Spleen (tissue), 11 donors: ENCODE results near the gene GNG7. TPM values are rescaled to one million over a fixed set of nuclear protein-coding genes. Genes with fewer than 3 reads are reported as not detected.

Experiments used
- DNase-seq: peaks from one replicate; pipeline ENCODE4 v3.0.0-alpha.2; 2020
- H3K27ac ChIP-seq, 8 donors: fragments of 200-600 bp; sonication (generic) in 7 of 8; 1 replicate in 4 of 8; 2 replicates in 4 of 8; pipeline versions ENCODE4 v1.5.0 to v1.8.0; 2016 to 2021; ENCODE audit warnings: inconsistent platforms in 4 of 8, mild to moderate bottlenecking in 4 of 8, moderate library complexity in 1 of 8
- H3K27me3 ChIP-seq, 7 donors: fragments of 200-600 bp; sonication (generic) in 6 of 7; replicated peaks in 1 of 7; 1 replicate in 4 of 7; 2 replicates in 3 of 7; pipeline versions ENCODE4 v1.5.0 to v1.8.0; 2016 to 2021; ENCODE audit warnings: inconsistent platforms in 3 of 7, mild to moderate bottlenecking in 1 of 7
- H3K36me3 ChIP-seq, 6 donors: fragments of 200-600 bp; sonication (generic) in 5 of 6; 1 replicate in 4 of 6; 2 replicates in 2 of 6; pipeline versions ENCODE4 v1.5.0 to v1.8.0; 2016 to 2021; ENCODE audit warnings: inconsistent platforms in 2 of 6
- H3K4me1 ChIP-seq, 6 donors: fragments of 200-600 bp; sonication (generic) in 5 of 6; 1 replicate in 3 of 6; 2 replicates in 3 of 6; pipeline versions ENCODE4 v1.5.0 to v1.8.0; 2016 to 2021; ENCODE audit warnings: inconsistent platforms in 3 of 6
- H3K4me3 ChIP-seq, 8 donors: fragments of 200-600 bp; sonication (generic) in 7 of 8; 1 replicate in 4 of 8; 2 replicates in 4 of 8; pipeline versions ENCODE4 v1.5.0 to v1.8.0; 2016 to 2021; ENCODE audit warnings: inconsistent platforms in 4 of 8, mild to moderate bottlenecking in 4 of 8, moderate library complexity in 2 of 8
- H3K9me3 ChIP-seq, 8 donors: fragments of 200-600 bp; sonication (generic) in 7 of 8; 1 replicate in 4 of 8; 2 replicates in 4 of 8; pipeline versions ENCODE4 v1.5.0 to v1.8.0; 2016 to 2021; ENCODE audit warnings: inconsistent platforms in 4 of 8
- POLR2A ChIP-seq, 3 donors: fragments of 450-650 bp; IDR thresholded peaks; one replicate each; pipeline ENCODE4 v1.5.1; 2017; ENCODE audit warnings: antibody characterized with exemption in 3 of 3, mild to moderate bottlenecking in 1 of 3
- POLR2AphosphoS5 ChIP-seq, 3 donors: sonication (generic); formaldehyde crosslinking; IDR thresholded peaks; one replicate each; pipeline ENCODE4 v1.5.1; 2017; ENCODE audit warnings: antibody characterized with exemption in 3 of 3
- WGBS, 5 donors: extraction: QIAGEN DNeasy Blood & Tissue Kit in 3 of 5; methylation state at CpG; one replicate each; pipeline versions ENCODE4 v1.1.5 to v1.1.7; 2013 to 2018; 5-methylcytosine and 5-hydroxymethylcytosine counted together
- intact Hi-C: fragments of 100-400 bp; cut with DNase I; formaldehyde crosslinking; loops from one replicate; pipeline ENCODE4 v1.15.0; 2023; ENCODE audit warnings: low total_unique reads
- polyA plus RNA-seq, 3 donors: library from polyadenylated mRNA; stranded (reverse); fragments of 200-250 nt; gene quantifications; one replicate each; pipeline ENCODE4 v1.2.1, GENCODE V29; 2013
- total RNA-seq, 7 donors: library from RNA; depleted of rRNA in 3 of 7; stranded (reverse); fragments of >200 nt in 3 of 7; fragmentation: NEBNext Ultra II Directional in 4 of 7; extraction: Animal tissue kit (Norgen Biotek cat#: 25700) in 4 of 7; gene quantifications; one replicate each; pipeline versions ENCODE4 v1.1.0 to v1.2.1, GENCODE V29; 2016 to 2021
- TF ChIP-seq, protein P1 (sequence below), 11 experiments: fragments of 200-600 bp in 7 of 11; fragments of 450-650 bp in 4 of 11; sonication (generic) in 4 of 11; IDR thresholded peaks in 8 of 11; conservative IDR thresholded peaks in 3 of 11; 1 replicate in 7 of 11; 2 replicates in 4 of 11; pipeline versions ENCODE4 v1.4.0 to v1.8.0; 2016 to 2021; ENCODE audit warnings: antibody characterized with exemption in 11 of 11, inconsistent platforms in 4 of 11, mild to moderate bottlenecking in 1 of 11
- donor health status: healthy with polysubstance abuse.
- donor health status: DM: no; HTN: no; CAD: no; lungs with moderate emphysema.
- donor health status: DM: no; HTN: no; CAD: no.
- donor health status: Bipolar disorder and iron deficiency.
- donor health status: healthy.
- donor health status: DM: no; HTN: no; CAD: no.
- donor health status: DM: yes; HTN: yes; CAD: no.

Gene GNG7
- total and polyA plus RNA-seq, 10 donors = 17.2 to 34.6 (median 18.9) TPM

DNA sequence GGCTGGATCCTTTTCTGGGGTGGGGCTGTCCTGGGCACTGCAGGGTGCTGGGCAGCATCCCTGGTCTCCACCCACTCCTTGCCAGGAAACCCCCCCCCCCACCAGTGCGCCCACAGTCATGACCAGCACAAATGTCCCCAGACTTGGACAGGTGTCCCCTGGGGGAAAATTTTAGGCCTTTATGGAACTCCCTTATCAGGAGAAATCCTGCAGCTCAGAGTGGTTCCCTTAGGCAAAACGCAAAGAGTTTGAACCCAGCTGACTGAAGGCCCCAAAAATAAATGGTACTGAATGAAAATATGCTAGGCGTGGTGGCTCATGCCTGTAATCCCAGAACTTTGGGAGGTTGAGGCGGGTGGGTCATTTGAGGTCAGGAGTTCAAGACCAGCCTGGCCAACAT is 174.8 kb downstream of the GNG7 start:
- intact Hi-C loops = no loop called here
- TF ChIP-seq POLR2AphosphoS5 (IDR thresholded peaks at IDR 0.05) = no peak
- TF ChIP-seq, protein P1, sequence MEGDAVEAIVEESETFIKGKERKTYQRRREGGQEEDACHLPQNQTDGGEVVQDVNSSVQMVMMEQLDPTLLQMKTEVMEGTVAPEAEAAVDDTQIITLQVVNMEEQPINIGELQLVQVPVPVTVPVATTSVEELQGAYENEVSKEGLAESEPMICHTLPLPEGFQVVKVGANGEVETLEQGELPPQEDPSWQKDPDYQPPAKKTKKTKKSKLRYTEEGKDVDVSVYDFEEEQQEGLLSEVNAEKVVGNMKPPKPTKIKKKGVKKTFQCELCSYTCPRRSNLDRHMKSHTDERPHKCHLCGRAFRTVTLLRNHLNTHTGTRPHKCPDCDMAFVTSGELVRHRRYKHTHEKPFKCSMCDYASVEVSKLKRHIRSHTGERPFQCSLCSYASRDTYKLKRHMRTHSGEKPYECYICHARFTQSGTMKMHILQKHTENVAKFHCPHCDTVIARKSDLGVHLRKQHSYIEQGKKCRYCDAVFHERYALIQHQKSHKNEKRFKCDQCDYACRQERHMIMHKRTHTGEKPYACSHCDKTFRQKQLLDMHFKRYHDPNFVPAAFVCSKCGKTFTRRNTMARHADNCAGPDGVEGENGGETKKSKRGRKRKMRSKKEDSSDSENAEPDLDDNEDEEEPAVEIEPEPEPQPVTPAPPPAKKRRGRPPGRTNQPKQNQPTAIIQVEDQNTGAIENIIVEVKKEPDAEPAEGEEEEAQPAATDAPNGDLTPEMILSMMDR (IDR thresholded peaks at IDR 0.05 in 8 of 11, conservative IDR thresholded peaks at IDR 0.05 in 3 of 11) = no peak
- no peak for TF ChIP-seq POLR2A (IDR thresholded peaks at IDR 0.05)
- DNase-seq = no peak
- Histone ChIP-seq H3K27me3 (no peaks in the 10 kb centered on the region), H3K36me3 (peaks cover 0 to 8% (median 0%) of the 10 kb centered on the region in 6 donors), H3K4me1 (peaks cover 0 to 10% (median 6%) of the 10 kb centered on the region in 6 donors), H3K9me3 (no peaks in the 10 kb centered on the region), H3K4me3 (no peak overlapping the region), H3K27ac (no peak overlapping the region)
- 86 to 93% (median 87%) methylated on average over 4 of the region's 4 CpGs for WGBS, 5 donors

DNA sequence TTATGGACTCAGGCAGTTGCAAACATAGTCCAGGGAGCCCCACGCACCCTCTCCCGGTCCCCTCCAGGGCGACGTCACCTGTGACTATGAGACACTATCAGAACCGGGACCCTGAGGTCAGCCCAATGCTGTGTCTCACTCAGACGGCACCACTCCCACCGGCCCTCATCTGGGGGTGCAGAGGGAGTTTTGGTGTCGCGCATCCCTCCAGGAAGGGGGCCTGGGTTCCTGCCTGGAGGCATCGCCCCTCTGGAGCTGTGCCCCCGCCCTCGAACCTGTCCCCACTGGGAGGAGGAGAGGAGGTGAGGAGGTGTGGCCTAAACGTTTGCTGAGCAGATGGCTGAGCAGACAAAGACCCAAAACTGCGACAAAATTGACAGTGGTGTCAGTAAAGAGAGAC is 175.3 kb downstream of the GNG7 start:
- Histone ChIP-seq H3K4me1 (peaks cover 0 to 11% (median 6%) of the 10 kb centered on the region in 6 donors), H3K27me3 (no peaks in the 10 kb centered on the region), H3K36me3 (peaks cover 0 to 8% (median 0%) of the 10 kb centered on the region in 6 donors), H3K4me3 (no peak overlapping the region), H3K9me3 (no peaks in the 10 kb centered on the region), H3K27ac (no peak overlapping the region)
- no peak for DNase-seq
- intact Hi-C loops = no loop called here
- TF ChIP-seq POLR2AphosphoS5 (IDR thresholded peaks at IDR 0.05) (no peak), POLR2A (IDR thresholded peaks at IDR 0.05) (no peak)
- TF ChIP-seq, protein P1 (IDR thresholded peaks at IDR 0.05 in 8 of 11, conservative IDR thresholded peaks at IDR 0.05 in 3 of 11) = no peak
- WGBS, 5 donors = 89 to 93% (median 92%) methylated on average over 13 to 14 of the region's 14 CpGs

DNA sequence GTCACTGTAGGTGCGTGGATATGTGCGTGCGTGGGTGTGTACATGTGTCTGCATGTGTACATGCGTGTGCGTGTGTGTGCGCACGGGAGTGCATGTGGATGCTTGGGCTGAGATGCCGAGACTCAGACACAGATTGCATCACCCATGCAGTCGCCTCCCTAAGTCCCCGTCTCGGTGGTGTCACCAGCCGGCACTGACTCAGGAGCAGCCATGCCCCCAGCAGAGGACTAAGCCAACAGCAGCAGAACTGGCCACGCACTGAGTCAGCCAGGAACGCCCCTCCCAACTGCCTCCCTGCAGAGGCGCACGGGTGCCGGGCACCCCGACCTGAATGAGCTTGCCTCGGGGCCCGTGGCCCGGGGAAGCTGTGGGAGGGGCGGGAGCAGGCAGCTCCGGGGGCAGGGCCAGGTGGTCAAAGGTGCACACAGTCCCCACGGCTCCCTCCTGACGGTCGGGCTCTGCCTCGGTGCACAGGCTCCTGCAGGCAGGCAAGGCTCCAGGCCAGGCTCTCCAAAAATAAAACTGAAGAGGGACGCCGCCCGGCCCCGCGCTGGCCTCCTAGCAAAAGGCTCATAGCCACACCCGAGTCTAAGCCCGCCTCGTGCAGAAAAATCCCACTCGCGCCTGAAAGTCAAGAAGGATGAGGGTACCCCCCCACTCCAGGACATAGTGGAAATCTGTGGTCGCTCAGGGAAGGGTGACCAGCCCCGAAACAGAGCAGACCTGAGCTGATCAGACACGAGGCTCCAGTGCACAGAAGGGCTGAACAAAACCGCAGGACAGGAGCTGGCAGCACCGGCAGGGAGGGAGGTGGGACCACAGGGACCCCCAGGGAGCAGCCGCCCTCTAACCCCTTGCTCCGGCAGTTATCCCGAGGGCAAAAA is 177.4 kb downstream of the GNG7 start:
- Histone ChIP-seq H3K27me3 (no peaks in the 10 kb centered on the region), H3K9me3 (no peaks in the 10 kb centered on the region), H3K4me1 (peaks cover 0 to 11% (median 6%) of the 10 kb centered on the region in 6 donors), H3K36me3 (peaks cover 0 to 19% (median 0%) of the 10 kb centered on the region in 6 donors), H3K4me3 (no peak overlapping the region), H3K27ac (no peak overlapping the region)
- WGBS, 5 donors = 78 to 90% (median 82%) methylated on average over 33 to 45 of the region's 45 CpGs
- intact Hi-C loops = no loop called here
- TF ChIP-seq, protein P1 (IDR thresholded peaks at IDR 0.05 in 8 of 11, conservative IDR thresholded peaks at IDR 0.05 in 3 of 11) = no peak
- peak in 1 of 3 donors; percentile 2 for TF ChIP-seq POLR2AphosphoS5 (IDR thresholded peaks at IDR 0.05)
- DNase-seq = no peak

DNA sequence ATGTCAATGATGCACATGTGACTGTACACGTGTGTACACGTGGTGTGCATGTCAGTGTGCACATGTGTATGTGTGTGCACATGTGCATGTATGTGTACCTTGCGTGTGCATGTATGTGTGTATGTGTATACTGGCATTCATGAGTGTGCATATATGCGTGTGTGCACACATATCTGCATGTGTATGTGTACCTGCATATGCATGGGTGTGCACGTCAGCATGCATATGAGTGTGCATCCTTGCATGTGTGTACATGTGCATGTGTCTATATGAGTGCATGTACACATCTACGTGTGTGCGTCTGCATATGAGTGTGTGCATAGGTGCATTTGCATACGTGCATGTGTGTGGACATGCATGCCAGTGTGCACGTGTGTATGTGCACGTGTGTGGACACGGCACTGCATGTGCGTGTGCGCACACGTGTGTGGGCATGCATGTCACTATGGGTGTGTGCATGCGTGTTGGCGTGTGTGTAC is 178.1 kb downstream of the GNG7 start:
- Histone ChIP-seq H3K27ac (no peak overlapping the region), H3K4me1 (peaks cover 0 to 11% (median 6%) of the 10 kb centered on the region in 6 donors), H3K9me3 (no peaks in the 10 kb centered on the region), H3K4me3 (no peak overlapping the region), H3K27me3 (no peaks in the 10 kb centered on the region), H3K36me3 (peaks cover 0 to 19% (median 0%) of the 10 kb centered on the region in 6 donors)
- TF ChIP-seq, protein P1 (IDR thresholded peaks at IDR 0.05 in 8 of 11, conservative IDR thresholded peaks at IDR 0.05 in 3 of 11) = no peak
- peak in 2 of 3 donors; percentile 49 to 57 for TF ChIP-seq POLR2AphosphoS5 (IDR thresholded peaks at IDR 0.05)
- no peak for TF ChIP-seq POLR2A (IDR thresholded peaks at IDR 0.05)
- DNase-seq = no peak
- intact Hi-C loops = no loop called here
- WGBS, 5 donors = 91 to 98% (median 95%) methylated on average over 15 to 16 of the region's 16 CpGs
